ENCODE results near the gene NR3C2. TPM values are rescaled to one million over a fixed set of nuclear protein-coding genes. Genes with fewer than 3 reads are reported as not detected.

The NR3C2 gene
- total RNA-seq, 1 experiment from 2014 or later: 0.16 TPM

- H3K4me3 ChIP-seq (ENCODE audit: low read depth, low read length): no peak overlapping the region
- Mint-ChIP-seq H3K27ac (ENCODE audit: unreplicated experiment) (no peak overlapping the region), H3K4me1 (ENCODE audit: low read depth, unreplicated experiment) (no peaks in the 10 kb centered on the region), H3K4me3 (ENCODE audit: unreplicated experiment) (no peak overlapping the region), H3K27me3 (ENCODE audit: insufficient read depth, unreplicated experiment) (no peaks in the 10 kb centered on the region), H3K9me3 (ENCODE audit: unreplicated experiment) (no peaks in the 10 kb centered on the region), H3K36me3 (ENCODE audit: insufficient read depth, unreplicated experiment) (no peaks in the 10 kb centered on the region)
- ChIA-PET CTCF (no interaction called here), POLR2A (no interaction called here)
- no peak for DNase-seq
- H3K9me3 ChIP-seq: no peaks in the 10 kb centered on the region
- no peaks in the 10 kb centered on the region for H3K36me3 ChIP-seq (ENCODE audit: control insufficient read depth, insufficient read depth, low read length)
- no peaks in the 10 kb centered on the region for H3K27me3 ChIP-seq (replicated peaks; ENCODE audit: control insufficient read depth, insufficient read depth, low read length)
- no peak for TF ChIP-seq CTCF (IDR thresholded peaks at IDR 0.05; ENCODE audit: insufficient read depth in 1 of 2, low read depth in 1 of 2, low read length in 1 of 2, severe bottlenecking in 1 of 2, unreplicated experiment in 1 of 2)
- H3K4me1 ChIP-seq: no peaks in the 10 kb centered on the region
- no TSS peak for BruUV-seq (replicated peaks)
- intact Hi-C loops (cut with micrococcal nuclease; ENCODE audit: unreplicated experiment): no loop called here
Measured at GRCh38 chr4:148315049-148315448, 127.2 kb downstream of the NR3C2 start.

GRCh38 chr4:148312956-148313490 is 129.2 kb downstream of the NR3C2 start:
- H3K4me3 ChIP-seq (ENCODE audit: low read depth, low read length): no peak overlapping the region
- TF ChIP-seq CTCF (IDR thresholded peaks at IDR 0.05; ENCODE audit: insufficient read depth in 1 of 2, low read depth in 1 of 2, low read length in 1 of 2, severe bottlenecking in 1 of 2, unreplicated experiment in 1 of 2): no peak
- Mint-ChIP-seq H3K27me3 (ENCODE audit: insufficient read depth, unreplicated experiment) (no peaks in the 10 kb centered on the region), H3K9me3 (ENCODE audit: unreplicated experiment) (no peaks in the 10 kb centered on the region), H3K27ac (ENCODE audit: unreplicated experiment) (no peak overlapping the region), H3K4me3 (ENCODE audit: unreplicated experiment) (no peak overlapping the region), H3K36me3 (ENCODE audit: insufficient read depth, unreplicated experiment) (no peaks in the 10 kb centered on the region), H3K4me1 (ENCODE audit: low read depth, unreplicated experiment) (no peaks in the 10 kb centered on the region)
- ChIA-PET CTCF (no interaction called here), POLR2A (no interaction called here)
- no peaks in the 10 kb centered on the region for H3K27me3 ChIP-seq (replicated peaks; ENCODE audit: control insufficient read depth, insufficient read depth, low read length)
- no TSS peak for BruUV-seq (replicated peaks)
- intact Hi-C loops (cut with micrococcal nuclease; ENCODE audit: unreplicated experiment): no loop called here
- no peak for DNase-seq
- no peaks in the 10 kb centered on the region for H3K9me3 ChIP-seq
- H3K4me1 ChIP-seq: no peaks in the 10 kb centered on the region
- no peaks in the 10 kb centered on the region for H3K36me3 ChIP-seq (ENCODE audit: control insufficient read depth, insufficient read depth, low read length)

- no peak for TF ChIP-seq CTCF (IDR thresholded peaks at IDR 0.05; ENCODE audit: insufficient read depth in 1 of 2, low read depth in 1 of 2, low read length in 1 of 2, severe bottlenecking in 1 of 2, unreplicated experiment in 1 of 2)
- CTCF ChIA-PET: no interaction called here
Measured at GRCh38 chr4:148311526-148311925, 130.7 kb downstream of the NR3C2 start.

More at GRCh38 chr4:148311526-148311925, 130.7 kb downstream of the NR3C2 start:
- no peak overlapping the region for H3K4me3 Mint-ChIP-seq (ENCODE audit: unreplicated experiment)
- H3K27ac Mint-ChIP-seq (ENCODE audit: unreplicated experiment): no peak overlapping the region
- BruUV-seq (replicated peaks): no TSS peak
- Histone ChIP-seq H3K36me3 (ENCODE audit: control insufficient read depth, insufficient read depth, low read length) (no peaks in the 10 kb centered on the region), H3K4me3 (ENCODE audit: low read depth, low read length) (no peak overlapping the region), H3K27me3 (replicated peaks; ENCODE audit: control insufficient read depth, insufficient read depth, low read length) (no peaks in the 10 kb centered on the region), H3K9me3 (no peaks in the 10 kb centered on the region), H3K4me1 (no peaks in the 10 kb centered on the region)
- H3K4me1 Mint-ChIP-seq (ENCODE audit: low read depth, unreplicated experiment): no peaks in the 10 kb centered on the region
- H3K9me3 Mint-ChIP-seq (ENCODE audit: unreplicated experiment): no peaks in the 10 kb centered on the region
- intact Hi-C loops (cut with micrococcal nuclease; ENCODE audit: unreplicated experiment): no loop called here
- no peak for DNase-seq
- POLR2A ChIA-PET: no interaction called here
- no peaks in the 10 kb centered on the region for H3K27me3 Mint-ChIP-seq (ENCODE audit: insufficient read depth, unreplicated experiment)
- no peaks in the 10 kb centered on the region for H3K36me3 Mint-ChIP-seq (ENCODE audit: insufficient read depth, unreplicated experiment)
